GM12878 (cell line): ENCODE results near the gene STXBP1. TPM values are rescaled to one million over a fixed set of nuclear protein-coding genes. Genes with fewer than 3 reads are reported as not detected.

Experiments
- ATAC-seq: fragments of 200-7000 bp; cut with Tn5 transposase; 3 replicates; pipeline ENCODE4 v1.9.1; 2020; ENCODE audit warnings: mild to moderate bottlenecking, moderate library complexity
- BruUV-seq: library from RNA; stranded (reverse); fragments of 400-500 nt; replicated peaks from 2 replicates; lab custom pipeline; 2021; lab: Mats Ljungman, UMichigan
- CTCF ChIA-PET: fragments of 300-600 bp; sonication (Branson Sonifier 250); formaldehyde crosslinking; extraction: SDS; loops from one replicate; lab custom pipeline; 2021; ENCODE audit warnings: inconsistent platforms; lab: Yijun Ruan, JAX
- POLR2A ChIA-PET: fragments of 350-600 bp; formaldehyde crosslinking; extraction: SDS; loops from one replicate; lab custom pipeline; 2021; ENCODE audit warnings: inconsistent platforms; lab: Charles Lee
- RAD21 ChIA-PET: fragments of 300-600 bp; sonication (Branson Sonifier 250); formaldehyde crosslinking; loops from one replicate; lab custom pipeline; 2023; ENCODE audit warnings: antibody characterized with exemption; ENCODE audit not compliant: unreplicated experiment; lab: Charles Lee
- SMC1A ChIA-PET: fragments of 300-600 bp; sonication (Branson Sonifier 250); formaldehyde crosslinking; loops from one replicate; lab custom pipeline; 2023; ENCODE audit not compliant: unreplicated experiment, uncharacterized antibody; lab: Charles Lee
- DNase-seq: peaks from one replicate; pipeline ENCODE4 v3.0.0-alpha.2; 2011; ENCODE audit warnings: low read depth, low spot score
- FAIRE-seq: peaks from 3 replicates; lab custom pipeline; 2011; peaks lifted over from hg19 to GRCh38; lab: Jason Lieb, UNC
- H2AFZ ChIP-seq: 2 replicates; pipeline ENCODE4 v1.6.0; 2011; ENCODE audit warnings: low read depth, low read length, control low read depth; ENCODE audit not compliant: control insufficient read depth
- H3K27ac ChIP-seq: 2 replicates; pipeline ENCODE4 v1.5.1; 2011; ENCODE audit warnings: control low read depth; ENCODE audit not compliant: control insufficient read depth, insufficient read depth
- H3K27me3 ChIP-seq, 2 experiments: replicated peaks in 1 of 2; 2 replicates each; pipeline versions ENCODE4 v1.6.0 to v1.6.1; 2011; ENCODE audit warnings: low read length in 1 of 2; ENCODE audit not compliant: control insufficient read depth in 2 of 2, insufficient read depth in 2 of 2
- H3K36me3 ChIP-seq, 2 experiments: 2 replicates each; pipeline ENCODE4 v1.5.1; 2011; ENCODE audit warnings: low read length in 1 of 2; ENCODE audit not compliant: control insufficient read depth in 2 of 2, insufficient read depth in 2 of 2
- H3K4me1 ChIP-seq: 2 replicates; pipeline ENCODE4 v1.6.1; 2011; ENCODE audit warnings: mild to moderate bottlenecking, low read length, moderate library complexity, mixed read lengths; ENCODE audit not compliant: control insufficient read depth, insufficient read depth
- H3K4me2 ChIP-seq: 2 replicates; pipeline ENCODE4 v1.6.0; 2011; ENCODE audit warnings: control low read depth; ENCODE audit not compliant: control insufficient read depth, insufficient read depth
- H3K4me3 ChIP-seq: fragments of 200-600 bp; sonication (generic); 2 replicates; pipeline ENCODE4 v1.5.1; 2016
- H3K79me2 ChIP-seq: 2 replicates; pipeline ENCODE4 v1.6.0; 2011; ENCODE audit warnings: low read length; ENCODE audit not compliant: control insufficient read depth, insufficient read depth
- H3K9ac ChIP-seq: 2 replicates; pipeline ENCODE4 v1.8.0; 2011; ENCODE audit warnings: low read length, control low read depth, mixed read lengths; ENCODE audit not compliant: control insufficient read depth, insufficient read depth
- H3K9me3 ChIP-seq: replicated peaks from 3 replicates; pipeline ENCODE4 v1.5.1; 2011; ENCODE audit warnings: mild to moderate bottlenecking, low read length; ENCODE audit not compliant: control insufficient read depth, insufficient read depth
- H4K20me1 ChIP-seq: 2 replicates; pipeline ENCODE4 v1.6.0; 2011; ENCODE audit not compliant: control insufficient read depth, insufficient read depth
- BMI1 ChIP-seq: fragments of 450-650 bp; IDR thresholded peaks from 2 replicates; pipeline ENCODE4 v1.6.1; 2016; ENCODE audit warnings: mild to moderate bottlenecking, moderate library complexity, borderline replicate concordance
- CUX1 ChIP-seq: IDR thresholded peaks from 2 replicates; pipeline ENCODE4 v1.6.1; 2012; ENCODE audit warnings: improper control_type of control experiment, low read depth, low read length; ENCODE audit not compliant: insufficient replicate concordance
- ETV6 ChIP-seq, 2 experiments: fragments of 450-650 bp in 1 of 2; IDR thresholded peaks in 1 of 2; conservative IDR thresholded peaks in 1 of 2; 2 replicates each; pipeline ENCODE4 v1.6.1; 2014; ENCODE audit warnings: antibody characterized with exemption in 1 of 2, borderline replicate concordance in 1 of 2, low read depth in 1 of 2, mild to moderate bottlenecking in 1 of 2, moderate library complexity in 1 of 2
- GATAD2B ChIP-seq: fragments of 450-650 bp; conservative IDR thresholded peaks from 2 replicates; pipeline ENCODE4 v1.6.1; 2017; ENCODE audit warnings: low read depth, mild to moderate bottlenecking, moderate library complexity
- JUND ChIP-seq: IDR thresholded peaks from 2 replicates; pipeline ENCODE4 v1.6.1; 2012; ENCODE audit warnings: low read depth, mild to moderate bottlenecking, low read length, improper control_type of control experiment, moderate library complexity
- MEF2A ChIP-seq: IDR thresholded peaks from 2 replicates; pipeline ENCODE4 v1.6.1; 2011; ENCODE audit warnings: low read depth, mild to moderate bottlenecking, low read length, moderate library complexity; ENCODE audit not compliant: insufficient read depth
- NFXL1 ChIP-seq: fragments of 450-650 bp; IDR thresholded peaks from 2 replicates; pipeline ENCODE4 v1.6.1; 2017; ENCODE audit warnings: antibody characterized with exemption, mild to moderate bottlenecking, borderline replicate concordance
- NR2C2 ChIP-seq: IDR thresholded peaks from 2 replicates; pipeline ENCODE4 v1.6.1; 2011; ENCODE audit warnings: borderline replicate concordance, low read depth; ENCODE audit not compliant: control insufficient read depth, insufficient read length
- PML ChIP-seq: IDR thresholded peaks from 2 replicates; pipeline ENCODE4 v1.6.1; 2012; ENCODE audit warnings: low read length, inconsistent platforms
- SUZ12 ChIP-seq: fragments of 200-600 bp; sonication (generic); IDR thresholded peaks from one replicate; pipeline ENCODE4 v1.6.1; 2018; ENCODE audit warnings: antibody characterized with exemption, mild to moderate bottlenecking; ENCODE audit not compliant: unreplicated experiment
- TCF3 ChIP-seq: IDR thresholded peaks from 2 replicates; pipeline ENCODE4 v1.6.1; 2012; ENCODE audit warnings: low read depth, mild to moderate bottlenecking, low read length, borderline replicate concordance; ENCODE audit not compliant: insufficient read depth
- WGBS: methylation state at CpG from one replicate; pipeline ENCODE4 v1.1.6; 2016; ENCODE audit warnings: low lambda C conversion rate; ENCODE audit not compliant: insufficient replicate concordance, insufficient coverage; ENCODE audit errors: missing lambda C conversion rate; 5-methylcytosine and 5-hydroxymethylcytosine counted together
- in situ Hi-C: fragments of 300-500 bp; cut with MboI; formaldehyde crosslinking; loops from 9 replicates; pipeline ENCODE4 v1.14.3; 2018; ENCODE audit warnings: mixed read lengths
- intact Hi-C: fragments of 100-400 bp; cut with micrococcal nuclease; formaldehyde crosslinking; loops from one replicate; pipeline ENCODE4 v1.14.2; 2022; ENCODE audit not compliant: unreplicated experiment
- polyA plus RNA-seq, 11 experiments: library from polyadenylated mRNA; depleted of rRNA in 4 of 11; unstranded in 6 of 11; stranded (reverse) in 5 of 11; fragments of >200 nt; fragmentation: Nextera tagmentation in 4 of 11; fragmentation: Illumina TruSeq in 1 of 11; extraction: Ambion mirVana in 4 of 11; extraction: Trizol in 1 of 11; gene quantifications; 1 replicate in 1 of 11; 2 replicates in 10 of 11; pipeline versions ENCODE4 v1.2.1 to v1.2.3, GENCODE V29; 2011 to 2016; ENCODE audit warnings: inconsistent platforms in 2 of 11, missing spikeins in 2 of 11, low read depth in 1 of 11
- total RNA-seq, 4 experiments: library from RNA; depleted of rRNA in 3 of 4; stranded (reverse); fragments of >200 nt in 3 of 4; fragmentation: Illumina TruSeq in 1 of 4; extraction: Trizol in 1 of 4; gene quantifications; 2 replicates each; pipeline versions ENCODE4 v1.2.1 to v1.2.3, GENCODE V29; 2013 to 2021

STXBP1 gene
- total and polyA plus RNA-seq, 10 of the 15 experiments (the other 5 are each of a cell fraction or from before 2014, with no cell fraction given) = 0.08 to 0.85 (median 0.31) TPM; not detected in 3

GRCh38 chr9:127629468-127630081 lies 17.5 kb downstream of the STXBP1 start:
- intact Hi-C loops = no loop called here
- H3K9ac ChIP-seq = no peak overlapping the region
- no peaks in the 10 kb centered on the region; the same call in 2 of the 3 replicates for H3K9me3 ChIP-seq
- in situ Hi-C loops = no loop called here
- H3K79me2 ChIP-seq = no peaks in the 10 kb centered on the region
- no peak overlapping the region for H2AFZ ChIP-seq
- SMC1A ChIA-PET = no interaction called here
- H3K4me1 ChIP-seq = no peaks in the 10 kb centered on the region
- no peak overlapping the region for H3K27ac ChIP-seq
- H3K4me3 ChIP-seq = no peak overlapping the region
- POLR2A ChIA-PET = no interaction called here
- no peak for ATAC-seq
- TF ChIP-seq ETV6 (conservative IDR thresholded peaks at IDR 0.05 in 1 of 2, IDR thresholded peaks at IDR 0.05 in 1 of 2; ENCODE audit: borderline replicate concordance in 1 of 2, low read depth in 1 of 2) (no peak), GATAD2B (no peak), SUZ12 (no peak), NR2C2 (no peak), MEF2A (no peak), PML (no peak), BMI1 (no peak), CUX1 (no peak), JUND (no peak), TCF3 (no peak), NFXL1 (no peak)
- no TSS peak for BruUV-seq
- H4K20me1 ChIP-seq = no peaks in the 10 kb centered on the region
- WGBS = 48% methylated on average over 8 of the region's 8 CpGs
- no peak overlapping the region for H3K4me2 ChIP-seq
- CTCF ChIA-PET = no interaction called here
- DNase-seq = no peak
- H3K36me3 ChIP-seq = no peaks in the 10 kb centered on the region
- no peak for FAIRE-seq
- RAD21 ChIA-PET = no interaction called here
- no peaks in the 10 kb centered on the region; a peak in 3 of 4 replicates for H3K27me3 ChIP-seq
